Measurements from ENCODE around the gene NUP214.

GRCh38 chr9:131169563-131170240, 44.3 kb downstream of the NUP214 start:
- TF ChIP-seq CTCF (conservative IDR thresholded peaks at IDR 0.05; ENCODE audit: low read depth, low read length) (no peak), EZH2 (IDR thresholded peaks at IDR 0.05; ENCODE audit: borderline replicate concordance, low read depth, low read length, poor library complexity, severe bottlenecking) (no peak)
